Activated CD4-positive, alpha-beta T cell treated with anti-CD3 and anti-CD28 coated beads, Interleukin-2, amount 50 U/mL, for 4 hours (primary cell): Measurements from ENCODE around the gene MYL11.
"Not testable (repeated sequence)": the region's sequence is repeated elsewhere in the genome, so short reads cannot be mapped to it uniquely, and the experiment has no call there.

Experiments
- DNase-seq, 2 experiments: peaks; one replicate each; pipeline ENCODE4 v3.0.0-alpha.2; 2020

MYL11 gene

DNA sequence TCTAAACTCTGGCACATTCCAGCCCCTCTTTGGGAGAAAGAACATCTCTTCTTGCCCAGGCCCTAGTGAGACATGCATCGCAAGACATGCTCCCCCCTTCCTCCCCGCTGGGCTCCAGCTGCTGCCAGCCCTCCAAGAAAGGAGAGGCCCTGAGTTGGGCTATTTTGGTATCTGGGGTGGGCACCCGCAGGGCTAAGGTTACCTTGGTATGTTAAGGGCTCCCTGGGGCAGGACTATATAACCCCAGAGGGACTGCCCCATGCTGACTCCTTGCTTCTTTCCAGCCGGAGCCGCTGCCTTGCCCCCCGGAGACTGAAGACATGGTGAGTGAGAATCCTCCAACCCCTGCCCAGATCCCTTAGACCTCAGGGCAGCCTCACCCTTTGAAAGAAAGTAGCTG lies at the start of gene MYL11:
Gene MYL11, plus strand, starts transcription at position 265 of the 400 bp plus-strand sequence. Its CDS starts 56 bp downstream, at position 321.
- no peak for DNase-seq

GRCh38 chr16:30334473-30334989 lies 40.1 kb upstream of the MYL11 start:
- peak; percentile 75 to 77 for DNase-seq

DNA sequence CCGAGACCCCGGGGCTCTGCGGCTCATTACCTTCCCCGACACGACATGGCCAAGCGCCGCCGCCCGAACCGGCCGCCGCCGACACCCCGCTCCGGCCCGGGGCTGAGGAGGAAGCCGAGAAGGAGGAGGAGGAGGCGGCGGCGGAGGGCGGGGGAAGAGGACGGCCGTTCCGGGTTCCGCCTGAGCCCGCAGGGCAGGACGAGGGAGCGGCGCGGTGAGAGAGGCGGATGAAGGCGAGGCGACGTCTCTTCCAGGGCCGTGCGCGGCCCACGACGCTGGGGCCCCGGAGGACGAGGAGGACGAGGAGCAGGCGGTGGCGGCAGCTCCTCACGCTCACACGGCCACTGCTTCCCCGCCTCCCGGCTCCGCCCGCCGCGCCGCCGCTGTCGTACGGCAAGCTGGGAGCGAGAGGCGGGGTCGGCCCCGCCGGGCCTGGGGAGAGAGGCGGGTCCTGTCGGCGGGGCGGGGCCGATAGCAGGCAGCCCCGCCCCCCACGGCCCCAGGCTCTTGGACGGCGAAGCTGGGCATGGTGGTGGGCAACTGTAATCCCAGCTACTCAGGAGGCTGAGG lies 39.5 kb upstream of the MYL11 start:
- peak; percentile 73 to 76 for DNase-seq

- no peak for DNase-seq
These were observed 38.8 kb upstream of the MYL11 start for GRCh38 chr16:30335598-30336474.

DNA sequence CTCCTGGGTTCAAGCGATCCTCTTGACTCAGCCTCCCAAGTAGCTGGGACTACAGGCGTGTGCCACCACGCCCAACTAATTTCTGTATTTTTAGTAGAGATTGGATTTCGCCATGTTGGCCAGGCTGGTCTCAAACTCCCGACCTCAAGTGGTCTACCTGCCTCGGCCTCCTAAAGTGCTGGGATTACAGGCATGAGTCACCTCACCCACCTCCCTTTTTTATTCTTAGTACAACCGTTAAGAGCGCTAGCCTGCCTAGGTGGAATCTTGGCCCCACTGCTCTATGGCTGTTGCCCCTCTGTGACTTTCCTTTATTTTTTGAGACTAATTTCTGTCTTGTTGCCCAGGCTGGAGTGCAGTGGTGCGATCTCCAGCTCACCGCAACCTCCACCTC lies 36.6 kb upstream of the MYL11 start:
- not testable (repeated sequence) for DNase-seq

DNA sequence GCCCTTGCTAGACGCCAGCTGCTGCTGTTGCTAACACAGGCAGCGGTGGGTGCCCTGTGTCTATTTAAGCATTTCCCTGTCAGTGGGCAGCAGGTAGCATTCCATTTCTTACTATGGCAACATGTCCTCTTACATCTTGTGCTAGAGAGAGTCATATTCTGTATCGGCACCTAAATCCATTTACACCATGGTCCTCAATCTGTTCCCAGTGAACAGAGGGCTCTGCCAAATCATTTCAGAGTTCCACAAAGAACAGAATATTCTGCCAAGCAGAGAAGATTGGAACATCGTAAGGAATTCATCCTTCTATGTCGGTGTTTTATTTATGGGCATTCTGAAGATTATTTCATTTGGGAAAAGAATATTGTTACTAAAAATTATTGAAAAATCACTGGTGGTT lies 35.9 kb upstream of the MYL11 start:
- not testable (repeated sequence) for DNase-seq

GRCh38 chr16:30340621-30341020 lies 34.0 kb upstream of the MYL11 start:
- no peak for DNase-seq

- DNase-seq: not testable (repeated sequence)
These were observed 32.6 kb upstream of the MYL11 start for GRCh38 chr16:30341971-30342370.

- no peak for DNase-seq
These were observed 31.7 kb upstream of the MYL11 start for GRCh38 chr16:30342751-30343490.

GRCh38 chr16:30343491-30343820 lies 31.1 kb upstream of the MYL11 start:
- not testable (repeated sequence) for DNase-seq

- no peak for DNase-seq
These were observed 28.3 kb upstream of the MYL11 start for GRCh38 chr16:30346286-30346685.

DNA sequence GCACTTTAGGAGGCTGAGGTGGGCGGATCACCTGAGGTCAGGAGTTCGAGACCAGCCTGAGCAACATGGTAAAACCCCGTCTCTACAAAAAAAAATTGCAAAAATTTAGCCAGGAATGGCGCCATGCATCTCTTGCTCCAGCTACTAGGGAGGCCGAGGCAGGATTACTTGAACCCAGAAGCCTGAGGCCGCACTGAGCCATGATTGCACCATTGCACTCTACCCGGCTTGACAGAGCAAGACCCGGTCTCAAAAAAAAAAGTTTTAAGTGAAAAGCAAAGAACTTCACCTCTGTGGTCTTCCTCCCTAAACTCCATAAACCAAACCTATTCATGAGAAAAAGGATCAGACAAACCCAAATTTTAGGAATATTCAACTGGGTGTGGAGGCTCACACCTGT lies 26.5 kb upstream of the MYL11 start:
- DNase-seq: no peak

DNA sequence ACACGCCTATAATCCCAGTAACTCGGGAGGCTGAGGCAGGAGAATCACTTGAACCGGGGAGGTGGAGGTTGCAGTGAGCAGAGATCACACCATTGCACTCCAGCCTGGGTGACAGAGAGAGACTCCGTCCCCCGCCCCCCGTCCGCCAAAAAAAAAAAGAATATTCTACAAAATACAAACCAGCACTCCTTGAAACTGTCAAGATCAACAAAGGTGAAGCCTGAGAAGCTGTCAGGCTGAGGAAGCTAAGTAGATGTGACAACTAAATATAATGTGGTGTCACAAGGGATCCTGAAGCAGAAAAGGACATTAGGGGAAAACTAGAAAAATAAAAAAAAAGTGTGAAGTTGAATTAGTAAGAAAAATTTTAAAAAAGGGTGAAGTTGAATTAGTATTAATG lies 25.7 kb upstream of the MYL11 start:
- no peak for DNase-seq

- DNase-seq: no peak
These were observed 24.9 kb upstream of the MYL11 start for GRCh38 chr16:30349675-30350074.

DNA sequence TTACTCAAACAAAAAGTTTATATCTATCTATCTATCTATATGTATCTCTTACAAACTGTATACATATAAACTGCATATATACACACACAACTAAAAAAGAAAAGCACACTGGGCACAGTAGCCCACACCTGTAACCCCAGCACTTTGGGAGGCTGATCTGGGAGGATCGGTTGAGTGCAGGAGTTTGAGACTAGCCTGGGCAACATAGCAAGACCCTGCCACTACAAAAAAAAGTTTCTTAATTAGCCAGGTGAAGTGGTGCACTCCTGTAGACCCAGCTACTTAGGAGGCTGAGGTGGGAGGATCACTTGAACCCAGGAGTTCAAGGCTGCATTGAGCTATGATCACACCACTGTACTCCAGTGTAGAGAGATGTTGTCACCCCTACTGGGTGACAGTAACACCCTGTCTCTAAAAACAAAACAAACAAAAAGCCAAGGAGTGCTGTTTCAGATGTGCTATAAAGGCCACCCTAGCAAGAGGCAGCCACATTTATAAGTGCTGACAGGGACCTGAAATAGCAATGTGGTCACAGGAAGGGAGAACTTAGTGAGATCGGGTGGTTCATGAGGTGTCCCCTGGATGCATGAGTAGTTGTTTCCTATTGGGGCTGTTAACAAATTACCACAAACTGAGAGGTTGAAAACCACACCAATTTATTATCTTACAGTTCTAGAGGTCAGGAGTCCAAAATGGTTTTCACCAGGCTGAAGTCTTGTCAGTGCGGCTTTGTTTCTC lies 24.3 kb upstream of the MYL11 start:
- DNase-seq: no peak

GRCh38 chr16:30351001-30351441 lies 23.6 kb upstream of the MYL11 start:
- DNase-seq: no peak

- DNase-seq: no peak
These were observed 22.8 kb upstream of the MYL11 start for GRCh38 chr16:30351586-30352419.

GRCh38 chr16:30352488-30353401 lies 21.9 kb upstream of the MYL11 start:
- no peak for DNase-seq

GRCh38 chr16:30353438-30354129 lies 21.0 kb upstream of the MYL11 start:
- DNase-seq: no peak
